Cerebellar cortex (tissue), 1 donor: ENCODE measurements around the gene PCP2.
A peak's percentile ranks its signal among the peaks of the same experiment; 100 is the strongest.

Source experiments
- DNase-seq: peaks from one replicate; pipeline ENCODE4 v3.0.0-alpha.2; 2015; ENCODE audit warnings: low spot score

The PCP2 gene

GRCh38 chr19:7618771-7619510, 14.6 kb downstream of the PCP2 start:
- no peak for DNase-seq

- peak; percentile 6 for DNase-seq
Observed at GRCh38 chr19:7618348-7618747, 15.2 kb downstream of the PCP2 start.

GRCh38 chr19:7617735-7618134, 15.8 kb downstream of the PCP2 start:
- no peak for DNase-seq

GRCh38 chr19:7617172-7617571, 16.3 kb downstream of the PCP2 start:
- no peak for DNase-seq

GRCh38 chr19:7614859-7615741, 18.4 kb downstream of the PCP2 start:
- no peak for DNase-seq

- no peak for DNase-seq
Observed at GRCh38 chr19:7612282-7613274, 20.9 kb downstream of the PCP2 start.

GRCh38 chr19:7611541-7612279, 21.8 kb downstream of the PCP2 start:
- no peak for DNase-seq

- no peak for DNase-seq
Observed at GRCh38 chr19:7610491-7611240, 22.9 kb downstream of the PCP2 start.

GRCh38 chr19:7607874-7608560, 25.5 kb downstream of the PCP2 start:
- DNase-seq, result no peak

- DNase-seq, result no peak
Observed at GRCh38 chr19:7607212-7607873, 26.2 kb downstream of the PCP2 start.

GRCh38 chr19:7606289-7606688, 27.2 kb downstream of the PCP2 start:
- no peak for DNase-seq

- peak; percentile 49 for DNase-seq
Observed at GRCh38 chr19:7605490-7606222, 27.9 kb downstream of the PCP2 start.

- no peak for DNase-seq
Observed at GRCh38 chr19:7603919-7604318, 29.6 kb downstream of the PCP2 start.

GRCh38 chr19:7602935-7603497, 30.5 kb downstream of the PCP2 start:
- no peak for DNase-seq

- DNase-seq, result no peak
Observed at GRCh38 chr19:7602240-7602934, 31.1 kb downstream of the PCP2 start.

GRCh38 chr19:7600721-7601120, 32.8 kb downstream of the PCP2 start:
- DNase-seq, result no peak

GRCh38 chr19:7598180-7598579, 35.3 kb downstream of the PCP2 start:
- no peak for DNase-seq

GRCh38 chr19:7597689-7598088, 35.8 kb downstream of the PCP2 start:
- peak; percentile 7 for DNase-seq
